GM12872 (cell line): ENCODE data around the gene LIMCH1.

Source experiments
- CTCF ChIP-seq: IDR thresholded peaks from 3 replicates; pipeline ENCODE4 v1.5.1; 2011; ENCODE audit warnings: low read depth, mild to moderate bottlenecking, low read length, moderate library complexity; ENCODE audit not compliant: insufficient read depth

LIMCH1 gene

GRCh38 chr4:41746025-41746439 is 208.1 kb downstream of the LIMCH1 start:
- no peak for TF ChIP-seq CTCF

- TF ChIP-seq CTCF = no peak
Observed at GRCh38 chr4:41746440-41747229, 208.7 kb downstream of the LIMCH1 start.

- no peak for TF ChIP-seq CTCF
Observed at GRCh38 chr4:41747230-41748055, 209.5 kb downstream of the LIMCH1 start.

GRCh38 chr4:41748074-41748570 is 210.2 kb downstream of the LIMCH1 start:
- TF ChIP-seq CTCF = no peak

- TF ChIP-seq CTCF = no peak
Observed at GRCh38 chr4:41748571-41749475, 210.9 kb downstream of the LIMCH1 start, which contains the start of gene PHOX2B. TSS of gene PHOX2B (minus strand) at chr4:41748725. CDS start at chr4:41748610, 115 bp downstream.

GRCh38 chr4:41749631-41750039 is 211.7 kb downstream of the LIMCH1 start:
- TF ChIP-seq CTCF = no peak
